ENCODE data around the gene ATP6V1F.

ATP6V1F gene

DNA sequence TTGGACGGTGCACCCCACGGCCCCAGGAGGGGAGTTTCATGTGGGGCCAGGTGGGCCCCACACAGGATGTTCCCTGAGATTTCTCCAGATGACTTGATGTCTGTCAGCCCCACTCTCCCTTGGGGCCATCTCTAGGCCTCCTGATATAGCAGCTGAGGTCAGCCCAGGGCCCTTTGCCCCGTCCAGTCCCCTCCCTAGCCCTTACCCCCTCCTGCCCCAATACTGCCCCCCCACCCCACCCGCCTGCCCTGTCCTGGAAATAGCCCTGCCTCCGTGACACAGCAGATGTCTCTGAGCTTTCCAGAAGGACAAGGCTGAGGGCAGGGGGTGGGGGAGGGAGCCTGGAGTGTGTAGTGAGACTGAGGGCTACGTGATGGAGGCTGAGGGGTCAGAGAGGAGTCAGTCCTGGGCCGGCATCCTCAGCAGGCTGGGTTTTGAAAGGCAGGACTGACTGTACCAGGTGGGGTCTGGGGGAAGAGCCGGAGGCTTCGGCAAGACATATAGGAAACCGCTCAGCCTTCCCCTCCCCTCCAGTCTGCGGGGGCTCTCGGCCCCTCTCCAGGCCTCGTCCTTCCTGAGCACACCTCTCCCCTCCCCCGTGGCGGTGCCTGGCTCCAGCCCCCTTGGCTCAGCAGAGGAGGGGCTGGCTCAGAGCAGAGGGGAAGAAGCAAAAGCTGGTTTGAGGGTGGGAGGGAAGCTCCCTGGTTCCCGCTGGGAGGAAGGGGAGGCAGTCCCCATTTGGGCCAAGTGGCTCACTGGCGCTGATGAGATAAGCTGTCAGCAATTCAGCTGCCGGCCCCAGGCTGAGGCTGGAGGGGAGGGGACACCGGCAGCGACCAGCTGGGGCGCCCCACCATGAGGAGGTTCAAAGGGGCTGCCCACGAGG lies 30.4 kb upstream of the ATP6V1F start:
- Histone ChIP-seq H3K9ac (ENCODE audit: insufficient read length, low read depth) (peak overlapping the region; percentile 96), H3K27me3 (ENCODE audit: insufficient read depth, insufficient read length) (no peaks in the 10 kb centered on the region), H3K9me3 (ENCODE audit: insufficient read depth, low read length) (no peaks in the 10 kb centered on the region), H3K4me1 (ENCODE audit: insufficient read depth, insufficient read length) (peaks cover 12% of the 10 kb centered on the region), H3K36me3 (ENCODE audit: insufficient read depth, insufficient read length, low read length) (peaks cover 54% of the 10 kb centered on the region), H3K4me3 (ENCODE audit: insufficient read length, low read depth) (peak overlapping the region; percentile 93)
- peak; percentile 81 for DNase-seq (ENCODE audit: low read depth, low spot score)
- TF ChIP-seq YY1 (IDR thresholded peaks at IDR 0.05; ENCODE audit: insufficient read depth, insufficient read length) (no peak), SUZ12 (IDR thresholded peaks at IDR 0.05; ENCODE audit: extremely low read depth, insufficient read depth, insufficient read length) (no peak), ZNF274 (IDR thresholded peaks at IDR 0.05; ENCODE audit: low read depth, low read length) (no peak)

- Histone ChIP-seq H3K4me1 (ENCODE audit: insufficient read depth, insufficient read length) (peaks cover 12% of the 10 kb centered on the region), H3K9me3 (ENCODE audit: insufficient read depth, low read length) (no peaks in the 10 kb centered on the region), H3K9ac (ENCODE audit: insufficient read length, low read depth) (peak overlapping the region; percentile 66), H3K27me3 (ENCODE audit: insufficient read depth, insufficient read length) (no peaks in the 10 kb centered on the region), H3K36me3 (ENCODE audit: insufficient read depth, insufficient read length, low read length) (peaks cover 59% of the 10 kb centered on the region), H3K4me3 (ENCODE audit: insufficient read length, low read depth) (peak overlapping the region; percentile 55)
- TF ChIP-seq YY1 (IDR thresholded peaks at IDR 0.05; ENCODE audit: insufficient read depth, insufficient read length), result no peak
- no peak for TF ChIP-seq ZNF274 (IDR thresholded peaks at IDR 0.05; ENCODE audit: low read depth, low read length)
- TF ChIP-seq SUZ12 (IDR thresholded peaks at IDR 0.05; ENCODE audit: extremely low read depth, insufficient read depth, insufficient read length), result no peak
- no peak for DNase-seq (ENCODE audit: low read depth, low spot score)
These were observed 29.8 kb upstream of the ATP6V1F start for GRCh38 chr7:128832880-128833147.

GRCh38 chr7:128833148-128833945 lies 29.3 kb upstream of the ATP6V1F start:
- DNase-seq (ENCODE audit: low read depth, low spot score), result no peak
- peaks cover 65% of the 10 kb centered on the region for H3K36me3 ChIP-seq (ENCODE audit: insufficient read depth, insufficient read length, low read length)
- no peaks in the 10 kb centered on the region for H3K27me3 ChIP-seq (ENCODE audit: insufficient read depth, insufficient read length)
- H3K9ac ChIP-seq (ENCODE audit: insufficient read length, low read depth), result peak overlapping the region; percentile 66
- no peaks in the 10 kb centered on the region for H3K9me3 ChIP-seq (ENCODE audit: insufficient read depth, low read length)
- peaks cover 12% of the 10 kb centered on the region for H3K4me1 ChIP-seq (ENCODE audit: insufficient read depth, insufficient read length)
- peak overlapping the region; percentile 55 for H3K4me3 ChIP-seq (ENCODE audit: insufficient read length, low read depth)
- TF ChIP-seq ZNF274 (IDR thresholded peaks at IDR 0.05; ENCODE audit: low read depth, low read length), result no peak
- TF ChIP-seq YY1 (IDR thresholded peaks at IDR 0.05; ENCODE audit: insufficient read depth, insufficient read length), result no peak
- no peak for TF ChIP-seq SUZ12 (IDR thresholded peaks at IDR 0.05; ENCODE audit: extremely low read depth, insufficient read depth, insufficient read length)

DNA sequence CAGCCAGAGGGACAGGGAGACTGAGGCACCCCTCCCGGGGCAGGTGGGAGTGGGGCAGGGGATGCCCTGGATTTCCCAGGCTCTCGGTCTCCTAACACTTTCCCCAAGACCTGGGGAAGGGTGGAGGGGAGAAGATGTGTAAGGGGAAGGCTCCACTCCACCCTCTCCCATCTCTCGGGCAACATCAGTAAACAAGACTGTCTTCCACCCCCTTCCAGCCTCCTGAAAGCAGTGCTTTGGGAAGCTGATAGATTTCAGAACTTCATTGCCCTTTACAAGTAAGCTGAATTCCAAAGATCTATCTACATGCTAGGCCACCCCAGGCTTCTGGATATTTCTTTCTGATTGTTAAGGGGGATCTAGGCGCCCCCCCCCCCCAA lies 28.7 kb upstream of the ATP6V1F start:
- H3K27me3 ChIP-seq (ENCODE audit: insufficient read depth, insufficient read length), result no peaks in the 10 kb centered on the region
- H3K4me1 ChIP-seq (ENCODE audit: insufficient read depth, insufficient read length), result peaks cover 9% of the 10 kb centered on the region
- no peak overlapping the region for H3K4me3 ChIP-seq (ENCODE audit: insufficient read length, low read depth)
- H3K9ac ChIP-seq (ENCODE audit: insufficient read length, low read depth), result peak overlapping the region; percentile 66
- no peaks in the 10 kb centered on the region for H3K9me3 ChIP-seq (ENCODE audit: insufficient read depth, low read length)
- peaks cover 71% of the 10 kb centered on the region for H3K36me3 ChIP-seq (ENCODE audit: insufficient read depth, insufficient read length, low read length)
- no peak for TF ChIP-seq YY1 (IDR thresholded peaks at IDR 0.05; ENCODE audit: insufficient read depth, insufficient read length)
- TF ChIP-seq ZNF274 (IDR thresholded peaks at IDR 0.05; ENCODE audit: low read depth, low read length), result no peak
- no peak for TF ChIP-seq SUZ12 (IDR thresholded peaks at IDR 0.05; ENCODE audit: extremely low read depth, insufficient read depth, insufficient read length)
- DNase-seq (ENCODE audit: low read depth, low spot score), result no peak

DNA sequence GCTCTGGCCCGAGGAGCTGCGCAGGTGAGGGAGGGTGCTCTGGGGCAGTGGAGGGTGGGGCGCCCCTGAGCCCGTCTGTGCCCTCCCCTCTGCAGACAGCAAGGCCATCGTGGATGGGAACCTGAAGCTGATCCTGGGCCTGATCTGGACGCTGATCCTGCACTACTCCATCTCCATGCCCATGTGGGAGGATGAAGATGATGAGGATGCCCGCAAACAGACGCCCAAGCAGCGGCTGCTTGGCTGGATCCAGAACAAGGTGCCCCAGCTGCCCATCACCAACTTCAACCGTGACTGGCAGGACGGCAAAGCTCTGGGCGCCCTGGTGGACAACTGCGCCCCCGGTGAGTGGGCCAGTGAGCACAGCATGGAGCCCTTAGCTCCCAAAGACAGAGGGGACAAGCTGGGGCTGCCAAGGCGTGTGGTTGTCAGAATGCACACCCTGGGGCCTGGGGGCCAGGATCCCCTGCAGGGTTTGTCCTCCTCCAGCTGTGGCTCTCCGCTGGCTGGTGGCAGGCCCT lies 27.4 kb upstream of the ATP6V1F start:
- Histone ChIP-seq H3K9ac (ENCODE audit: insufficient read length, low read depth) (no peak overlapping the region), H3K4me3 (ENCODE audit: insufficient read length, low read depth) (no peak overlapping the region), H3K4me1 (ENCODE audit: insufficient read depth, insufficient read length) (peaks cover 2% of the 10 kb centered on the region), H3K9me3 (ENCODE audit: insufficient read depth, low read length) (no peaks in the 10 kb centered on the region), H3K27me3 (ENCODE audit: insufficient read depth, insufficient read length) (no peaks in the 10 kb centered on the region), H3K36me3 (ENCODE audit: insufficient read depth, insufficient read length, low read length) (peaks cover 84% of the 10 kb centered on the region)
- no peak for DNase-seq (ENCODE audit: low read depth, low spot score)
- TF ChIP-seq YY1 (IDR thresholded peaks at IDR 0.05; ENCODE audit: insufficient read depth, insufficient read length) (no peak), SUZ12 (IDR thresholded peaks at IDR 0.05; ENCODE audit: extremely low read depth, insufficient read depth, insufficient read length) (no peak), ZNF274 (IDR thresholded peaks at IDR 0.05; ENCODE audit: low read depth, low read length) (no peak)

- Histone ChIP-seq H3K27me3 (ENCODE audit: insufficient read depth, insufficient read length) (no peaks in the 10 kb centered on the region), H3K4me3 (ENCODE audit: insufficient read length, low read depth) (no peak overlapping the region), H3K9me3 (ENCODE audit: insufficient read depth, low read length) (no peaks in the 10 kb centered on the region), H3K4me1 (ENCODE audit: insufficient read depth, insufficient read length) (peaks cover 2% of the 10 kb centered on the region), H3K36me3 (ENCODE audit: insufficient read depth, insufficient read length, low read length) (peaks cover 91% of the 10 kb centered on the region), H3K9ac (ENCODE audit: insufficient read length, low read depth) (no peak overlapping the region)
- DNase-seq (ENCODE audit: low read depth, low spot score), result no peak
- no peak for TF ChIP-seq YY1 (IDR thresholded peaks at IDR 0.05; ENCODE audit: insufficient read depth, insufficient read length)
- no peak for TF ChIP-seq SUZ12 (IDR thresholded peaks at IDR 0.05; ENCODE audit: extremely low read depth, insufficient read depth, insufficient read length)
- no peak for TF ChIP-seq ZNF274 (IDR thresholded peaks at IDR 0.05; ENCODE audit: low read depth, low read length)
These were observed 26.6 kb upstream of the ATP6V1F start for GRCh38 chr7:128835790-128836641.
